Muscle layer of colon (tissue), 2 donors: ENCODE measurements around the gene KCNC3.
A peak's percentile ranks its signal among the peaks of the same experiment; 100 is the strongest.
"Not testable (repeated sequence)": the region's sequence is repeated elsewhere in the genome, so short reads cannot be mapped to it uniquely, and the experiment has no call there.

Source experiments
- H3K27ac ChIP-seq: one replicate; pipeline ENCODE4 v1.7.0; 2013; ENCODE audit warnings: low read depth, mild to moderate bottlenecking, low read length, moderate library complexity
- H3K27me3 ChIP-seq, 2 donors: one replicate each; pipeline ENCODE4 v1.7.0; 2013; ENCODE audit warnings: low read length in 2 of 2, mild to moderate bottlenecking in 2 of 2; ENCODE audit not compliant: insufficient read depth in 2 of 2, control insufficient read depth in 1 of 2
- H3K36me3 ChIP-seq: one replicate; pipeline ENCODE4 v1.7.0; 2013; ENCODE audit warnings: mild to moderate bottlenecking, low read length; ENCODE audit not compliant: insufficient read depth
- H3K4me1 ChIP-seq: one replicate; pipeline ENCODE4 v1.7.0; 2013; ENCODE audit warnings: mild to moderate bottlenecking, low read length; ENCODE audit not compliant: insufficient read depth
- H3K4me3 ChIP-seq, 2 donors: one replicate each; pipeline ENCODE4 v1.7.0; 2013; ENCODE audit warnings: low read length in 2 of 2, low read depth in 1 of 2, mild to moderate bottlenecking in 1 of 2, moderate library complexity in 1 of 2
- H3K9ac ChIP-seq: one replicate; pipeline ENCODE4 v1.7.0; 2013; ENCODE audit warnings: low read length
- H3K9me3 ChIP-seq: one replicate; pipeline ENCODE4 v1.7.0; 2013; ENCODE audit warnings: mild to moderate bottlenecking, low read length
- donor health status: abdominal sarcoma.
- donor health status: Adenocarcinoma of cecum.

KCNC3 gene

DNA sequence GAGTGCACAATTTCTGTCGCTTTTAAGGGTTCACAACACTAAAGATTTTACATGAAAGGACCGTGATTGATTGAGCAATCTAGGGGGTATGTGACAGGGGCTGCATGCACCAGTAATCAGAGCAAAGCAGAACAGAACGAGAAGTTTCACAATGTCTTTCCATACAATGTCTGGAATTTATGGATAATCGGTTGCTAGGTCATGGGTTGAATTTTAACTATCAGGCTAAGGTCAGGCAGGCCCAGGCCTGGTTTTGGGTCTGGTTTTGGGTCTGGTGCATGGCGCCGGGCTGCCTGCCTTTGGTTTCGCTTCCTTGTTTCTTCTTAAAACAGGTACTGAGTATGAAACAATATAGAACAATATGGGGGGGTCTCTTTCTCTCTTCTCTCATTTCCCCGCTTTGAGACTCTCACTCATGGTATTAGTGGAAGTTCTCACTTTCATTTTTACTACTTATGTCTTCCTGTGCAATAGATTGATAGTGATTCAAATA is 18.0 kb upstream of the KCNC3 start:
- H3K4me3 ChIP-seq, H3K9ac ChIP-seq, H3K4me1 ChIP-seq, H3K27ac ChIP-seq, H3K36me3 ChIP-seq, H3K27me3 ChIP-seq, H3K9me3 ChIP-seq: not testable (repeated sequence)

DNA sequence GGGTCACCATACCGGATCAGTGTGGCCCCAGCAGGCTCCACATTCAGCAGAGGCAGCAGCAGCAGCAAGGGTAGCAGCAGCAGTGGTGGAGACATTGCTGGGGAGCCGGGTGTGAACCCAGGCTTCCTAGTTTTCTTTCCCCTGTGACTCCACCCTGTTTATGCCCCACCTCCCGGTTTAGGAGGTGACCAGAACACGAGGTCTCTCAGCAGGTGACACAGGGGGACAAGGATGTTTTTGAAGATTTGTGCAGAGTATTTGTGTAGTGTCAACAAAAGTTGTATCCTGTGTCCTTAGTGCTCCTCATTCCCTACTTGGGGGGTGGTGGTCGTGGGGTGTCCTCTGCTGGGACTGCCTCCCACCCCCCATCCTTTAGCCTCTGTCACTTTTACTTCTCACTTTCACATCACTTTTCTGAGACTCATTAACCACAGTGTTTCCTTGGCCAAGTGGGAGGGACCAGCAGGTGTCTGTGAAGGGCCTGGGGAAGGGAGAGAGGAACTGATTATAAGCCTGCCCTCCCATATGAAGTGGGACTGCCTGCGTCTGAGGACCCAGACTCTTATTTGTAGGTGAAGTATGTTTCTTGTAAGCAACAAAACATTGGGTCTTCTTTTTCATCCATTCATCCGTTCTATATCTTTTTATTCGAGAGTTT is 15.6 kb upstream of the KCNC3 start:
- no peaks in the 10 kb centered on the region for H3K36me3 ChIP-seq
- no peak overlapping the region for H3K9ac ChIP-seq
- H3K4me3 ChIP-seq: no peak overlapping the region
- no peaks in the 10 kb centered on the region for H3K4me1 ChIP-seq
- H3K9me3 ChIP-seq: no peaks in the 10 kb centered on the region
- H3K27ac ChIP-seq: no peak overlapping the region
- no peaks in the 10 kb centered on the region for H3K27me3 ChIP-seq

DNA sequence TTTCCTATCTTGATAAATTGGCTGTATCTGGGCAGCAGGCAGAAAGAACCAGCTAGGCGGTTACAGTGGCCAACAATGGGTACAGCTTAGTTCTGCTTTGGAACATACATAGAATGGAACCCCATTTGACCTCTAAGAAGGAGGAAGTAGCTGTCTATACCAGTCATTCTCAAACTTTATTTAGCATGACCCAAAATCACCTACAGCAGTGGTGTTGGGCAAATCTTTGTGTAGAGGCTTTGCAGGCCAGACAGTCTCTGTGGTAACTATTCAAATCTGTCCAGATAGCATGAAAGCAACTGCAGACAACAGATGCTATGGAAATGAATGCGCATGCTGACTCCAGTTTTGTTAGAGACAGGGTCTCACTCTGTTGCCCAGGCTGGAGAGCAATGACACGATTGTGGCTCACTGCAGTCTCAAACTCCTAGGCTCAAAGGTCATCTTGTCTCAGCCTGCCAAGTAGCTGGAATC is 12.0 kb upstream of the KCNC3 start:
- no peaks in the 10 kb centered on the region for H3K27me3 ChIP-seq
- no peak overlapping the region for H3K4me3 ChIP-seq
- H3K4me1 ChIP-seq: no peaks in the 10 kb centered on the region
- no peak overlapping the region for H3K27ac ChIP-seq
- no peaks in the 10 kb centered on the region for H3K36me3 ChIP-seq
- H3K9ac ChIP-seq: no peak overlapping the region
- no peaks in the 10 kb centered on the region for H3K9me3 ChIP-seq

DNA sequence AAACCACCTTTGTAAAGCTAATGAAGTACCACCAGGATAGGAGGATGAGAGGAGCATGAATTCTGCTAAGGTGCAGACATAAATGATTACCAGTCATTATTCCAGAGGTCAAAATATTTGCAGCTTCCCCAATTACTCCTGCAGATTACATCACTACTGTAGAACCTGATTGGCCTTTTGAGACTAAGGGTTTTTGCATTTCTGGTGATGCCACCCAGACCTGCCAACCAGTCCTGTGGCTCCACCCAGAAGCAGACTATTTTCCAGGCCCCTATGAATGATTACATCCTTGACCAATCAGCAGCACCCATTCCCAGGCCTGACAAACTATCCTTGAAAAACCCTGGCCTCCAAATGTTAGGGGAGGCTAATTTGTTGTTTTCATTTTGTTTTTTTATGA is 11.2 kb upstream of the KCNC3 start:
- H3K36me3 ChIP-seq: no peaks in the 10 kb centered on the region
- no peak overlapping the region for H3K9ac ChIP-seq
- H3K4me1 ChIP-seq: no peaks in the 10 kb centered on the region
- H3K4me3 ChIP-seq: no peak overlapping the region
- H3K27ac ChIP-seq: no peak overlapping the region
- no peaks in the 10 kb centered on the region for H3K9me3 ChIP-seq
- H3K27me3 ChIP-seq: no peaks in the 10 kb centered on the region

DNA sequence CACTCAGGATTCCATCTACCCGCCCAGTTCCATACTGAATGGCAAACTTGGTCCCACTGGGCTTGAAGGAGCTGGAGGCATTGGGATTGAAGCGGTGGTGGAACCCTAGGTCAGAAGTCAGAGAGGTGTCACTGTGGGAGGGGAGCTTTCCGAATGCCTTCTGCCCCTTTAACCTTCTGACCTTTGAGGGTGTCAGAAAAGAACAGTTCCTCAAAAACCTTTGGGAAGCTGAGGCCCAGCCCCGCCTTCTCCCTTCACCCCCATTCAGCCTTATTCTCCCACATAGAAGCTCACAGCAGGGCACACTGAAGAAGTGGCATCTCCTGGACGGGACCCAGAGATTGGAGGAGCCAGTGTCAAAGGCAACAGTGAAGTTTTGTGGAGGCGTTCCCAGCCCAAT is 7.9 kb upstream of the KCNC3 start:
- H3K4me1 ChIP-seq, H3K36me3 ChIP-seq, H3K4me3 ChIP-seq, H3K27ac ChIP-seq, H3K9me3 ChIP-seq, H3K9ac ChIP-seq: not testable (repeated sequence)
- peaks cover 15 to 26% of the 10 kb centered on the region in 2 donors for H3K27me3 ChIP-seq

DNA sequence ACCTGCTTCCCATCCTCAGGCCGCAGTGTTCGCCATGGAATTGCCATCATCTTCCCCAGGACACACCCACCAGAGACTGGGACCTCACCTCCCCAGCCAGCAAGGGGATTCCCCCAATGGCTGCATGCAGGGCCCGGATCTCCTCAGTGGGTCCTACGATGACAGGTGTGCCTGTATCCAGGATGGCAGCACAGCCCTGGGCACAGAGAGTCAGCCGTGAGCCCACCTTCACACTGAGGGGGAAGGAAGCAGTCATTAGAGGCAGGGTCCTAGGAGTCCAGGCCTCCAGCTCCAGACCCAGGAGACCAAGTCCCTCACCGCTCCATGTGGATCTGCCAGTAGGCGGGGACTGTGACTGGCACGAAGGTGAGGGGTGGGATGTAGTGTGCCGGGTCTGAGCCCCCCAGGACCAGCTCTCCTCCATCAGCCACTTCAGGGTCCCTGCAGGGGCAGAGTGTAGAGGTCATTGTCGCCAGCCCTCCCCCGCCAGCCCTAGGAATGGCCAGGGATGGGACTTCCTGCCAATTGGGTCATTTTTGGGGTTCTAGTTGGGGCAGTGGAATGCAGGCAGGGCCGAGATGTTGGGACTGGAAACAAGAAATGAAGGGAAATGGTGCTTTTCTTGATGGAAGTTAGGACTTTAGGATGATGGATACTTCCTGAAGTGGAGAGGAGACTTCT is 5.7 kb upstream of the KCNC3 start:
- Histone ChIP-seq H3K9me3 (no peaks in the 10 kb centered on the region), H3K27me3 (peaks cover 28 to 48% of the 10 kb centered on the region in 2 donors), H3K4me3 (no peak overlapping the region), H3K27ac (no peak overlapping the region), H3K4me1 (no peaks in the 10 kb centered on the region), H3K9ac (no peak overlapping the region), H3K36me3 (no peaks in the 10 kb centered on the region)

DNA sequence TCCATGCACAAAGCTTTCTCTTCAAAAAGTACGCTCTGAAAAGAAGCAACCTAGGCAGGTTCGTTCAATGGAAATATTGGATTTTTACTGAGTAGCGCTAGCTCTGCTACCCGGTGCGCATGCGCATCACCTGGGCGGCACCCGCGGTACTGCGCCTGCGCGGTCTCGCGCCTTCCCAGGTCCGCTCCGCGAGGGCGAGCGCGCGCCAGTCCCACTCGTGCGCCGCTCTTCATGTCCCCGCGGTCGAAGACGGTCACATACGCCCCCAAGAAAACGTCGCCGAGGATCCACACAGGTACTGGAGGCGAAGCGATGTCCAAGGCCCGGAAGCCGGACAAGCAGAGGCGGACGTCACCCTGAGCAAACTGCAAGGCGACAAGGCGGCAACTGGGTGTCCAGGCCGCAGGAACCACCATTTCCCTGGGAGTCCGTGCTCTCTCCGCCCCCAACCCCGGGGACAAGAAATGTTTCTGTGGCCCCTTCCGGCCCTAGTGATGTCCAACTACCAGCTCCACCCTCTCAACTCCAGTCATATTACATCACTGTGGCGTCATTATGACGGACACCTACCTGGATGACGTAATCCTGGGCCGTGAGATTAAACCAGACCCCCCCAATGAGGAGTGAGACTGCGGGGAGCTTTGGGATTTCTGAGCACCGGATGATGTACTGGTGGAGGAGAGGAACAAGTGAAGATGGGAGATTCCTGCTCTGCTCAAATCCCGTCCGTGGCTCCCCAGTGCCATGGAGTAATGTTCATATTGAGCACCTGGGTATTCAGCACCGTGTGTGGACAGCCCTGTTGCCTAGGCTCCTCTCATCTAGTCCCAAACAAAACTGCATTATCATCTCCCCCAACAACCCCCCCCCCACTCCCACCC is 4.8 kb upstream of the KCNC3 start:
- no peak overlapping the region for H3K27ac ChIP-seq
- no peaks in the 10 kb centered on the region for H3K9me3 ChIP-seq
- peaks cover 36 to 55% of the 10 kb centered on the region in 2 donors for H3K27me3 ChIP-seq
- H3K4me3 ChIP-seq: peak overlapping the region; percentile 7 to 43
- H3K36me3 ChIP-seq: no peaks in the 10 kb centered on the region
- H3K9ac ChIP-seq: no peak overlapping the region
- H3K4me1 ChIP-seq: peaks cover 6% of the 10 kb centered on the region

DNA sequence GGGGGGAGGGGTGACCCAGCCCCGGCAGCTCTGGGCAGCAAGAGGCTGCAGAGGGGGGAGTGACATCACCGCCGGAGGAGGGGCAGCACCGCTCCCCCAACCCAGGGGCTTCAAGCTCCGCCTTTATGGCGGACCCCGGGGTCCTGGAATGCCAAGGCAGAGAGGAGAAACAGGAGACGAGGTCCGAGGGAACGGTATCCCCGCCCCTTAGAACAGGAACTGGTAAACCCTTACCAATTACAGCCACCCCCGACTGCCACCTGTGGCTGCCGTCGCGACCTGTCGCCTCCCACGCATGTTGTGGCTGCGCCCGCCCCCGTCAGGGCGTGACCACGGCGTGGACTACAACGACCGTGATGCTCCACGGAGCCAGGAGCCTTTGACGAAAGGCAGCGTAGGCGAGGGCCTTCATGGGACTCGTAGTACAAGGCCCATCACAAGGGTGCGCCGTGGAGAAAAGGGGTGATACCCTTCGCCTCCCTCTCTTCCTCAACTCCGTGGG is 4.1 kb upstream of the KCNC3 start:
- Histone ChIP-seq H3K27me3 (peaks cover 36 to 58% of the 10 kb centered on the region in 2 donors), H3K9ac (no peak overlapping the region), H3K36me3 (no peaks in the 10 kb centered on the region), H3K4me1 (peaks cover 6% of the 10 kb centered on the region), H3K4me3 (peak overlapping the region; percentile 7 to 43), H3K9me3 (no peaks in the 10 kb centered on the region), H3K27ac (no peak overlapping the region)

DNA sequence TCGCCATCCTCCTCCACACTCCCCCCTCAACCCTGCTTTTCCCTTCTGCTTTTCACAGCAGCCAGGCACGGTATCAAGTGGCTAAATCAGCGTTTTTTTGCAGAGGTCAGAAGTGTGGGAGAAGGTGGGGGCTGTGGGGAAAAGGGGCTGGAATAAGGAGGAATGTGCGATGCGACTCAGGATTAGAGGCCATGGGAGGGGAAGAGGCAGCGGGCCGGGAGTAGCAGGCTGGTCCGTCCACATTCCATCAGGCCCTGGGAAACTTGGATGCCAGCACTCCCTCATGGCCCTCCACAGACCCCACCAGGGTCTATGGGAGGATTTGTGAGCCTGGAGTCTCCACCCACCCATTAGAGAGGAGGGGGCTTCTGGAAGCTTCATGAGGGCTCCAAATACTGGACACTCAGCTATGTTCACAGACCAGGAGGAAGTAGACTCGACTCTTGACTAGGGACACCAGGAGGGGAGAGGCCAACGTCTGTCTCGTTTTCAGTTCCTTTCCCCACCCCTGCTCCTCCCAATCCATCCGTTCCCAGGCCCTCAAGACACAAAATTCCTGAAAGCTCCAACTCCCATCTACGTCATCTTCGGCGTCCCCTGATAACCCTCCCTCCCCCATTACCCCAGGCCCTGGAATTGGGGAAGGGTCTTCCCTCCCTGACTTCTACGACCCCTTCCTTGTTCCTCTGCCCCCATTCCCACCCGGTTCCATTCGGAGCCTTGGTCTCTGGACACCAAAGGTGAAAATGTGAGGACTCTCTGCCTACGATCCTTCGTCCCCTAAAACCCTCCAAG is 3.3 kb upstream of the KCNC3 start:
- no peaks in the 10 kb centered on the region for H3K36me3 ChIP-seq
- peaks cover 6% of the 10 kb centered on the region for H3K4me1 ChIP-seq
- peak overlapping the region in 1 of 2 donors; percentile 38 for H3K4me3 ChIP-seq
- peaks cover 39 to 65% of the 10 kb centered on the region in 2 donors for H3K27me3 ChIP-seq
- no peaks in the 10 kb centered on the region for H3K9me3 ChIP-seq
- no peak overlapping the region for H3K27ac ChIP-seq
- H3K9ac ChIP-seq: no peak overlapping the region

DNA sequence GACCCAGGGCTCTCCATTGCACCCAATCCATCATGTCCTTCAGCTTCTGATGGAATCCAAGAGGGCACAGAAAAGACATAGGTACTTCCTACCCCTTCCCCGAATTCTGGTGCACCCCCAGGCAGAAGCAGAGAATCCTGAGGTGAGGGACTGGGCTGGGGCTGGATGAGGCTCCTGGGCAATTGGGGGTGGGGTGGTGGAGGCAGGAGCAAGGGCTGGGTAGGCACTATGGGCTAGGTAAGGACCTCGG is 2.7 kb upstream of the KCNC3 start:
- Histone ChIP-seq H3K4me3 (peak overlapping the region in 1 of 2 donors; percentile 38), H3K4me1 (peaks cover 6% of the 10 kb centered on the region), H3K9ac (no peak overlapping the region)

More for the DNA sequence above, 2.7 kb upstream of the KCNC3 start:
- no peak overlapping the region for H3K27ac ChIP-seq
- H3K9me3 ChIP-seq: no peaks in the 10 kb centered on the region
- no peaks in the 10 kb centered on the region for H3K36me3 ChIP-seq
- peaks cover 44 to 70% of the 10 kb centered on the region in 2 donors for H3K27me3 ChIP-seq
